A549 (cell line): ENCODE measurements around the gene EXOC4. TPM values are rescaled to one million over a fixed set of nuclear protein-coding genes. Genes with fewer than 3 reads are reported as not detected.

Experiments
- ATAC-seq, 2 experiments: fragments of 200-7000 bp in 1 of 2; fragments of >200 bp in 1 of 2; cut with Nextera tagmentation in 1 of 2; cut with Tn5 transposase in 1 of 2; 3 replicates each; pipeline versions ENCODE4 v1.8.0 to v1.9.1; 2018 to 2020; ENCODE audit warnings: mild to moderate bottlenecking in 1 of 2, moderate library complexity in 1 of 2
- CTCF ChIA-PET: fragments of 300-600 bp; sonication (Branson Sonifier 250); formaldehyde crosslinking; extraction: SDS; loops from one replicate; lab custom pipeline; 2021; ENCODE audit warnings: antibody characterized with exemption, inconsistent platforms; lab: Yijun Ruan, JAX
- POLR2A ChIA-PET: fragments of 350-600 bp; formaldehyde crosslinking; extraction: SDS; loops from one replicate; lab custom pipeline; 2021; ENCODE audit warnings: antibody characterized with exemption, inconsistent platforms; lab: Yijun Ruan, JAX
- DNase-seq, 2 experiments: peaks; one replicate each; pipeline versions ENCODE4 v3.0.0 to v3.0.0-alpha.2; 2011 to 2016; ENCODE audit warnings: low read depth in 1 of 2, low spot score in 1 of 2
- FAIRE-seq: peaks from 2 replicates; lab custom pipeline; 2011; peaks lifted over from hg19 to GRCh38; lab: Jason Lieb, UNC
- H3K27ac ChIP-seq, 2 experiments: fragments of >200 bp; sonication (Bioruptor Twin); formaldehyde crosslinking; 3 replicates each; pipeline ENCODE4 v1.5.1; 2016 to 2017
- H3K4me1 ChIP-seq: fragments of >200 bp; sonication (Bioruptor Twin); formaldehyde crosslinking; 3 replicates; pipeline ENCODE4 v1.6.1; 2016
- H3K4me2 ChIP-seq: fragments of >200 bp; sonication (Bioruptor Twin); formaldehyde crosslinking; 3 replicates; pipeline ENCODE4 v1.6.1; 2016
- H3K4me3 ChIP-seq: fragments of >200 bp; sonication (Bioruptor Twin); formaldehyde crosslinking; 3 replicates; pipeline ENCODE4 v1.5.1; 2016
- H3K9me3 ChIP-seq: fragments of >200 bp; sonication (Bioruptor Twin); formaldehyde crosslinking; 3 replicates; pipeline ENCODE4 v1.6.1; 2016
- ATOH8 ChIP-seq: fragments of 250-450 bp; sonication (Bioruptor Pico); IDR thresholded peaks from 2 replicates; pipeline ENCODE4 v1.5.0; 2020; ENCODE audit warnings: low read depth, mild to moderate bottlenecking, moderate library complexity
- CBX2 ChIP-seq: fragments of 200-600 bp; sonication (generic); IDR thresholded peaks from 2 replicates; pipeline ENCODE4 v1.6.1; 2016; ENCODE audit warnings: low read depth, mild to moderate bottlenecking, borderline replicate concordance
- CBX8 ChIP-seq: fragments of 200-600 bp; sonication (generic); IDR thresholded peaks from 2 replicates; pipeline ENCODE4 v1.6.1; 2016
- CHD2 ChIP-seq: fragments of 150-350 bp; IDR thresholded peaks from 2 replicates; pipeline ENCODE4 v1.6.1; 2014; ENCODE audit warnings: low read length; ENCODE audit not compliant: partially characterized antibody
- CHD4 ChIP-seq: fragments of 200-600 bp; sonication (generic); IDR thresholded peaks from 2 replicates; pipeline ENCODE4 v1.6.1; 2016; ENCODE audit warnings: antibody characterized with exemption, mild to moderate bottlenecking, borderline replicate concordance
- CTCF ChIP-seq: fragments of >200 bp; sonication (Bioruptor Twin); formaldehyde crosslinking; IDR thresholded peaks from 3 replicates; pipeline ENCODE4 v1.5.1; 2016
- ESRRA ChIP-seq: fragments of 150-350 bp; IDR thresholded peaks from 2 replicates; pipeline ENCODE4 v1.6.1; 2014; ENCODE audit warnings: mild to moderate bottlenecking, low read length, borderline replicate concordance
- HEYL ChIP-seq: fragments of 250-450 bp; sonication (Bioruptor Pico); IDR thresholded peaks from 2 replicates; pipeline ENCODE4 v1.8.0; 2021; ENCODE audit warnings: mild to moderate bottlenecking, moderate library complexity
- HOXA7 ChIP-seq: fragments of 250-450 bp; sonication (Bioruptor Pico); IDR thresholded peaks from 2 replicates; pipeline ENCODE4 v1.5.0; 2020; ENCODE audit warnings: mild to moderate bottlenecking, moderate library complexity
- HOXB13 ChIP-seq: fragments of 250-450 bp; sonication (Bioruptor Pico); IDR thresholded peaks from 2 replicates; pipeline ENCODE4 v1.5.0; 2020; ENCODE audit warnings: low read depth, mild to moderate bottlenecking, moderate library complexity
- JUN ChIP-seq, 2 experiments: fragments of >200 bp; sonication (Bioruptor Twin); formaldehyde crosslinking; IDR thresholded peaks; 2 replicates in 1 of 2; 3 replicates in 1 of 2; pipeline ENCODE4 v1.6.1; 2016 to 2017
- KDM1A ChIP-seq: fragments of 200-600 bp; sonication (generic); IDR thresholded peaks from 2 replicates; pipeline ENCODE4 v1.6.1; 2016; ENCODE audit warnings: low read depth, mild to moderate bottlenecking
- MAX ChIP-seq: IDR thresholded peaks from 2 replicates; pipeline ENCODE4 v1.6.1; 2012
- MAZ ChIP-seq: fragments of 150-350 bp; IDR thresholded peaks from 2 replicates; pipeline ENCODE4 v1.6.1; 2014; ENCODE audit warnings: antibody characterized with exemption, low read depth, low read length, borderline replicate concordance
- PBX3 ChIP-seq: IDR thresholded peaks from 2 replicates; pipeline ENCODE4 v1.6.1; 2012
- PHF8 ChIP-seq: fragments of 200-600 bp; sonication (generic); IDR thresholded peaks from 2 replicates; pipeline ENCODE4 v1.6.1; 2016; ENCODE audit warnings: low read depth, mild to moderate bottlenecking, antibody characterized with exemption, moderate library complexity, borderline replicate concordance
- POLR2A ChIP-seq: IDR thresholded peaks from 2 replicates; pipeline ENCODE4 v1.6.1; 2012; ENCODE audit warnings: mild to moderate bottlenecking, low read length
- POLR2AphosphoS2 ChIP-seq: conservative IDR thresholded peaks from 2 replicates; pipeline ENCODE4 v1.6.1; 2012; ENCODE audit warnings: low read length, improper control_type of control experiment, inconsistent platforms
- RAD21 ChIP-seq, 2 experiments: fragments of >200 bp in 1 of 2; sonication (Bioruptor Twin) in 1 of 2; formaldehyde crosslinking in 1 of 2; IDR thresholded peaks in 1 of 2; conservative IDR thresholded peaks in 1 of 2; 2 replicates in 1 of 2; 3 replicates in 1 of 2; pipeline ENCODE4 v1.6.1; 2012 to 2018; ENCODE audit warnings: inconsistent platforms in 1 of 2
- RCOR1 ChIP-seq: fragments of 150-350 bp; IDR thresholded peaks from 2 replicates; pipeline ENCODE4 v1.6.1; 2014; ENCODE audit warnings: antibody characterized with exemption, low read length, low read depth
- SREBF2 ChIP-seq: fragments of 450-650 bp; IDR thresholded peaks from 2 replicates; pipeline ENCODE4 v1.6.1; 2014; ENCODE audit warnings: mild to moderate bottlenecking, moderate library complexity
- TP53 ChIP-seq: fragments of 250-450 bp; sonication (Bioruptor Pico); IDR thresholded peaks from 2 replicates; pipeline ENCODE4 v1.5.0; 2021; ENCODE audit warnings: mild to moderate bottlenecking, moderate library complexity
- USF2 ChIP-seq: fragments of 450-650 bp; IDR thresholded peaks from 2 replicates; pipeline ENCODE4 v1.6.1; 2014; ENCODE audit warnings: antibody characterized with exemption
- WGBS: methylation state at CpG from one replicate; pipeline ENCODE4 v1.1.6; 2017; ENCODE audit errors: missing lambda C conversion rate; 5-methylcytosine and 5-hydroxymethylcytosine counted together
- polyA plus RNA-seq, 4 experiments: library from polyadenylated mRNA; depleted of rRNA in 3 of 4; stranded (reverse); fragments of >200 nt; fragmentation: RNase III in 1 of 4; extraction: RNeasy Plus Mini Kit Qiagen cat#74134 plus additional on column Dnase treatment in 1 of 4; gene quantifications; 2 replicates in 3 of 4; 3 replicates in 1 of 4; pipeline ENCODE4 v1.2.3, GENCODE V29; 2011 to 2017
- TF ChIP-seq, protein P1 (sequence below): IDR thresholded peaks from 2 replicates; pipeline ENCODE4 v1.6.1; 2012; ENCODE audit warnings: low read depth, borderline replicate concordance

Gene EXOC4
- polyA plus RNA-seq, 2 of the 4 experiments (the other 2 are of a cell fraction) = 33.4 to 73.1 TPM

DNA sequence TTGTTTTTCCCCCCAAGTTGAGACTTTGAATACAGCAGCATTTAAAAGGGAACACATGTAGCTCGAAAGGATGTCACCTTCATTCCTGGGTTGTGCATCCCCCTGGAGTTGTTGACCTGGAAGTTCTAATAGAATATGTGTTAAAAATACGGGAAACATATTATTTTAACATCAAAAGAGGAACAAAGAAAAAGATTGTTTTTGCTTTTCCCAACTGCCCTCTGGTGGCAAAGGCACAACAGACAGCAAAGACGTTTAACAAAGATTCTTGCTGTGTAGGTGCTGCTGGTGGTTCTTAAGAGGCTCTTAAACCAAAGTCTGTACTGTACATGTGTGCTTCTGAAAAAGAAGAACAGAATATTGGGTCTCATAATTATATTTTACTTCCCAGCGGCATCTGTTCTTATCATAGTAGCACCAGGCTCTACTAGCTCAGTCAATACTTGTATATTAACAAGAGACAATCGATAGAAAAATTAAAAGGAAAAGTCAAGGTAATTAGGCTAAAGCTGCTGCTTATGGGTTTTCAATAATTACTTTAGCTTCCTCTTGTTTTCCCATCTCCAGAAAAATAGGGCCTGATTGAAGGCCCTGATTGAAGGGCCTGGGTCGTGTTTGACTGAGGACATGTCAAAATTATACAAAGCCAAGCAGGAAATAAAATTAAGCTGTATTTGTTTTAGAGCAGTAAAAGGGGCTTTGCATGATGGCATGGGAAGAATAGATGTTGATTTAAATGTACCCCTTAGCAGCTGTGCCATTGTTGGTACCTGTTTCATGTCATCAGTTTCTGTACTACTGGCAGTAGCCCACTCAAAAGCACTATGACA is 490.0 kb downstream of the EXOC4 start (continued):
- peak; percentile 65 for TF ChIP-seq CTCF
- TF ChIP-seq POLR2AphosphoS2 = no peak
- TF ChIP-seq POLR2A = no peak

- DNase-seq (no peak), FAIRE-seq (no peak), ATAC-seq (no peak)
- Histone ChIP-seq H3K4me2 (no peak overlapping the region), H3K4me3 (no peak overlapping the region), H3K9me3 (no peaks in the 10 kb centered on the region), H3K4me1 (no peaks in the 10 kb centered on the region), H3K27ac (no peak overlapping the region)
- TF ChIP-seq USF2 (no peak), PBX3 (no peak), RCOR1 (no peak), ESRRA (no peak), HOXB13 (CRISPR knock-in tag) (no peak), KDM1A (no peak), CHD2 (no peak), HOXA7 (CRISPR knock-in tag) (no peak), HEYL (CRISPR knock-in tag) (no peak), MAX (no peak), CHD4 (no peak), RAD21 (conservative IDR thresholded peaks at IDR 0.05 in 1 of 2, IDR thresholded peaks at IDR 0.05 in 1 of 2) (no peak), TP53 (CRISPR knock-in tag) (no peak), POLR2A (no peak)
- ChIA-PET CTCF (interaction anchor here (1.0 to 2.3 kb wide), 2 partner anchors 10 to 22 kb away, joined by 3 to 6 read pairs; no protein-coding TSS in a partner anchor), POLR2A (no interaction called here)
- WGBS = 95% methylated on average over 3 of the region's 3 CpGs
These were observed 491.6 kb downstream of the EXOC4 start for GRCh38 chr7:133744451-133744850.

DNA sequence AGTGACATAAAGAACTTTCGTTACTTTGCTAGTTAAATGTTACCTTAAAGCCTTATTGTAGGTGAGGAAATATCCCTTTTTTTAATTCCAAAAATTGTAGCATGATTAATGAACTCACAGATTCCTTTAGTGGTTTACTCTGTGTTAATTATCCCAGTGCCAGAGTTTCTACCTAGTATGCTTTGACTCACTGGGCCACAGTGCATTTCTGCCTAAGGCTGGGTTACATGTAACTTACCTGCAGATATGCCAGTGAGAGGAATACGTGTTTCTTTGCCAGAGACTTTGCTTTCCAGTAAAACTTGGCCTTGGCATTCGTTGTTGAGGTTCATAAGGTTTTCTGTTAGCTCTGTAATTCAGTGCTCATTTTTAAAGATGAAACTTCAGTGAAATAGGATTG is 493.4 kb downstream of the EXOC4 start:
- H3K4me2 ChIP-seq = no peak overlapping the region
- TF ChIP-seq CTCF (no peak), SREBF2 (no peak), CBX8 (no peak), RAD21 (conservative IDR thresholded peaks at IDR 0.05 in 1 of 2, IDR thresholded peaks at IDR 0.05 in 1 of 2) (no peak), HOXA7 (CRISPR knock-in tag) (no peak), ATOH8 (no peak), MAZ (no peak), HOXB13 (CRISPR knock-in tag) (no peak), JUN (IDR thresholded peaks at IDR 0.05) (no peak), CBX2 (no peak), PBX3 (no peak), PHF8 (no peak), TP53 (CRISPR knock-in tag) (no peak), CHD2 (no peak), KDM1A (no peak)
- TF ChIP-seq, protein P1, sequence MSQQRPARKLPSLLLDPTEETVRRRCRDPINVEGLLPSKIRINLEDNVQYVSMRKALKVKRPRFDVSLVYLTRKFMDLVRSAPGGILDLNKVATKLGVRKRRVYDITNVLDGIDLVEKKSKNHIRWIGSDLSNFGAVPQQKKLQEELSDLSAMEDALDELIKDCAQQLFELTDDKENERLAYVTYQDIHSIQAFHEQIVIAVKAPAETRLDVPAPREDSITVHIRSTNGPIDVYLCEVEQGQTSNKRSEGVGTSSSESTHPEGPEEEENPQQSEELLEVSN = no peak
- H3K27ac ChIP-seq = no peak overlapping the region
- peak; percentile 49 for FAIRE-seq
- no peaks in the 10 kb centered on the region for H3K9me3 ChIP-seq
- no peaks in the 10 kb centered on the region for H3K4me1 ChIP-seq
- H3K4me3 ChIP-seq = no peak overlapping the region
- ATAC-seq = no peak
- no peak for DNase-seq
- WGBS = 88% methylated on average over 3 of the region's 3 CpGs
- POLR2A ChIA-PET = no interaction called here
- CTCF ChIA-PET = no interaction called here
